ENCODE results near the gene SH2D7.

SH2D7 gene

DNA sequence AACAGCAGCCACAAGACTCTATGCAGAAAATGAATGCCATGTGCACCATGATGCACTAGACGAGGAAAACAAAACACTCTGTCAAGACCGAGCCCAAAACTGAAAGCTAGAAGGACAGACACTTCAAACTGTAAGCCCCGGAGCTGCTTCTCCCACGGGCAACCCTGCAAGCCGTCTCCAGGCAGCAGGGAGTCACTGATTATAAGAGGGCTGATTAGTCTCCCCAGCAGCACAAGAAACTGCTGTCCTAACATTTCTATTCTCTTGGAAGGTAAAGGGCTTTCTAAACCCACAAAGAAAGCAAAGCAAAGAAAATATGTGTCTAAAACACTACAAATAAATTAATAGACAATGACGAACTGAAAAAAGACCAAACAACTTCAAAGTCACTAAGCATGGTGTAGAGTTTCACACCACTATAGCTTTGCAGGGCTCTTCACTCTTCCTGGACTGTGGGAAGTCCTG lies 30.4 kb upstream of the SH2D7 start:
- no peak for DNase-seq (ENCODE audit: low read depth)

GRCh38 chr15:78063217-78063616 lies 29.1 kb upstream of the SH2D7 start:
- no peak for DNase-seq (ENCODE audit: low read depth)

GRCh38 chr15:78063970-78064385 lies 28.4 kb upstream of the SH2D7 start:
- no peak for DNase-seq (ENCODE audit: low read depth)

DNA sequence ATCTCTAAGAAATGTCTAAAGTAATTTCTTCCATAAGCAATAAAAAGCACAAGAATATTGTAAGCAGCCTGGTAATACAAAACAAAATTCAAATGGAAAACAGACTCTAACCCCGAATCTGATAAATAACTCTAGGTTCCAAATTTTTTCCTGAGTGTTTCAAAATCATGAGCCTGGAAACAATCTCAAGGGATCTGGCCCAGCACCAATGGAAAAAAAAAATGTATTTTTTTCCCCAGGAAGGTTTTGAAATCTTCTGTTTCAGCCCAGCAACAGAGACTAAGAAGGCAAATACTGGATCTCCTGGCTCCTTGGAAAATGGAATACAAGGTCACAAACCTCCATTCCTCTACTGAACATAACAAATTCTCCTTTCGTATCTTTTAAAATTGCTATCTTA lies 27.8 kb upstream of the SH2D7 start:
- DNase-seq (ENCODE audit: low read depth): no peak

GRCh38 chr15:78065284-78065872 lies 27.0 kb upstream of the SH2D7 start:
- no peak for DNase-seq (ENCODE audit: low read depth)

DNA sequence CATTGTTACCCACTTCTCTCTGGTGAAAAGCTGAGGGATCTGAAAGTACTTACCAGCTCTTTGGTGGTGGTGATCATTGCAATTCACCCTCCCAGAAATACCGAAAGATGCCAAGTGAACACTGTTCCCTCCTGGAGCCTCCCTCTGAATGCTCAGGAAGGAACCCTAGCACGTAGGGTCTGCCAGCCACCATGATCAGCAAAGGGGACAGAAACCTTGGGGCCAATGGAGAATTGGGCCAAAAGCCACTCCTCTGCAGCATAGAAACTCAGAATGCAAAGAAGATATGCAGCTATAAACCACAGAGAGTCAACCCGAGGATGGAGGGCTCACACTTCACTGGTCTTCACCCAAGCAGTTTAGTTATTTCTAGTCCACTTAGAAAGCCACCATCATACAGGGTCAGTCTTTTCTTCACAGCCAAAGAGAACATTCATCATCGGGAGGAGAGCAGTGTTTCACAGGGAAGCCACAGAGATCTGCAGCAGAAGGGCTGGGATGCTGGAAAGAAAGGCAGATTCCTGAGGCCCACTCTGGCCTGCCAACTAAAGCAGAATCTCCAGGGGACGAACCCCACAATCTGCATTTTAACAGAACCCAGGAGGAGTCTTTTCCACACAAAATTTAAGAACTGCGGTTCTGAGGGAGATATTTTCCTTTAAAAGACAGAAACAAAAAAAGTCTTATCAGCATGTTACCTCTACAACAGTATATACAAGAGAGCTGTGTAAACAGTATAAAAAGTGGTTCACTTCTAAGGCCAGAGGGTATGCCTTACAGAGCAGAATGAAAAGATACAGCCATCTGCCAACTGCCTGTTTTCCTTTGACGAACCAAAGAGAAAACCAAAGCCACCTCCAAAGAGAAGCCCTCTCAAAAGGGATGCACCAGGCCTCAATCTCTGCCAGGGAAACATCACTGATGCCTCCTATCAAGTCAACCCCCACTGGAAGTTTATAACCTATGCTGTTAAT lies 26.1 kb upstream of the SH2D7 start:
- no peak for DNase-seq (ENCODE audit: low read depth)

- DNase-seq (ENCODE audit: low read depth): no peak
Measured at GRCh38 chr15:78067328-78068228, 24.8 kb upstream of the SH2D7 start.

- DNase-seq (ENCODE audit: low read depth): no peak
Measured at GRCh38 chr15:78069052-78069414, 23.3 kb upstream of the SH2D7 start.

DNA sequence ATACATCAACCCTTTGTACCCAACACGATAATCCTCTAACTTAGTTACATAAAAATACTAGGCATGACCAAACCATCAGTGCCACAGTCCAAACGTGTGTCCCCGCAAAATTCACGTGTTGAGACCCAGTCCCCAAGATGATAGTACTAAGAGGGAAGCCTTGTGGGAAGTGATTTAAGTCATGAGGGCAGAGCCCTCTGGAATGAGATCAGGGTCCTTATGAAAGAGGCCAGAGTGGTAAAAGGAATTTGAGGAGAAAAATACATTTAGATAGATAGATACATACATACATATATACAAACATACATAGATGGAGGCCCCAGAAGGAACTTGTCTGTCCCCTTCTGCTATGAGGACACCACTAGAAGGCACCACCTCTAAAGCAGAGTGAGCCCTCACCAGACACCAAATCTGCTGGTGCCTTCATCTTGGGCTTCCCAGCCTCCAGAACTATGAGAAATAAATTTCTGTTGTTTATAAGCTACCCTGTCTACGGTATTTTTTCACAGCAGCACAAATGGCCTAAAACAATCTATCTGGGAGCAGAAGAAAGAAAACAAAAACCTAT lies 22.8 kb upstream of the SH2D7 start:
- DNase-seq (ENCODE audit: low read depth): no peak

DNA sequence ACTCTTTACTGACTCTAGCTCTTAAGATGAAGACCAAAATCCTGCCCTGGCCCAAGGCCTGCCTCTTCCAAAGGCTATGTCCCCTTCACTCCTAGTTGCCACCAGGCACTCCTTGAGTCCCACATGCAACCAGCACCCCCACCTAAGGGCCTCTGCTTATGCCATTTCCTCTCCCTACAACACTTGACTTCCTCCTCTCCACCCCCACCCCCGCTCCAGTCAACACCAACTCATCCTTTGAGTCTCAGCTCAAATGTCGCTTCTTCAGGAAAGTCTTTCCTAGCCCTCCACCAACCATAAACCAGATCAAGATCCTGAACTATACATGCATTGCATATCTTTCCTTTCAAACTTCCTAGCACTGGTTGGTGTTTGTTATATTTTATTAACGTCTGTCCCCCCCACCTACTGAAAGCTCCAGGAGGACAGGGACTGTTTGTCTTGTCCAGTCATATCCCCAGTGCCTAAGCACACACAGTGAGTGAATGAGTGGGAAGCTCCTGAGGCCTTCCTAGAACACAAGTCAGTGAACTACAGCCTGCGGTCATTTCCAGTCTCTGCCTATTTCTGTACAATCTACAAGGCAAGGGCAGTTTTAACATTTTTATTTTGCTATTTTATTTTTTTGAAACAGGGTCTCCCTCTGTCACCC lies 22.2 kb upstream of the SH2D7 start:
- no peak for DNase-seq (ENCODE audit: low read depth)

DNA sequence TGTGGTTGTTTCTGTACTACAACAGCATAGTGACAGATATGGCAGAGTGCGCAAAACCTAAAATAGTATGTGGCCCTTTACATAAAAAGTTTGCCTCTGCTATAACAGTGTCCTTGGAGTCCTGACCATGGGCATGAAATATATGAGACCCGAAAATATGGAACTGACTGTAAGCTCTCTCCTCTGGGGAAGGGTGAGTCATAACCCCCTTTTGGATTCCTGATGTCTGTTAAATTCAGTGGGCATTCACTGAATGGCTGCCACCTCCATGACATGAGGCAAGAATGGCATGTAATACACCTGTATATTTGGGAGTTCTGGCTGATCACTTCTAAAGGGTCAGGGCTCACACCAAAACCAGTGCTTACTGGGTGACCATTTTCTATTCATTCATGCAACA lies 21.0 kb upstream of the SH2D7 start:
- DNase-seq (ENCODE audit: low read depth): no peak

DNA sequence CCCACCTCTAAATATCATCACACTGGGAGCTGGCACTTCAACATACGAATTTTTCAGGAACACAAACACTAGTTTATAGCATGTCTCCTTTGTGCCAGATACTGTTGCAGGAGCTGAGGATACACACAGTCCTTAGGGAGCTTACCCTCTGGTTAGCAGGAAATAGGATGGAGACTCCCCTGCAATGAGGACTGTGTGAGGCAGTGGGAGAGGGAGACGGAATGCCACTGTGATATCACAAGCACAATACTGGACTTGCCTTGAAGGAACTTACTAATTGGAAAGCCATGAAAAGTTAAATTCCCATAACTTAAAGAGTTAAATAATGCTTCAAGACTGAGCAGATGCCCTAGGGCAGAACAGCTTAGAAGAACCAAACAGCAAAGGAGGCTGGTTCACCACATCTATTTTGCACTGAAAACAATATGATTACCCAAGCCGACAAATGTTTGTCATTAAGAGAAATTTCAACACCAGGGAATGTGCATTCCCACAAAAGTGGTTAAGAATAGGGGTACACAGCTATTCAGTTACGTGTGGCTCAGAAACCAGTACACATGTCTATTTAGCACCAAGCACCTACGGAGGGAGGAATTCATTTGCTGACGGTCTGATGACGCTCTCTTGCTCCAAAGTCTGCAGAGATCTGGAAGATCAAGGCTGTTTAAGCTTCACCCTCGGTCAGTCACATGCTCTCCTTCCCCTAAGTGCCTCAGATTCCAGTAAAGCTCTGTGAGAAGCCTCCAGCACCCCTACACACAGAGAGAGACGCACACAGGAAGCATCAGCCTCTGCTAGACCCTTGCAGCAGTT lies 20.1 kb upstream of the SH2D7 start:
- DNase-seq (ENCODE audit: low read depth): no peak

DNA sequence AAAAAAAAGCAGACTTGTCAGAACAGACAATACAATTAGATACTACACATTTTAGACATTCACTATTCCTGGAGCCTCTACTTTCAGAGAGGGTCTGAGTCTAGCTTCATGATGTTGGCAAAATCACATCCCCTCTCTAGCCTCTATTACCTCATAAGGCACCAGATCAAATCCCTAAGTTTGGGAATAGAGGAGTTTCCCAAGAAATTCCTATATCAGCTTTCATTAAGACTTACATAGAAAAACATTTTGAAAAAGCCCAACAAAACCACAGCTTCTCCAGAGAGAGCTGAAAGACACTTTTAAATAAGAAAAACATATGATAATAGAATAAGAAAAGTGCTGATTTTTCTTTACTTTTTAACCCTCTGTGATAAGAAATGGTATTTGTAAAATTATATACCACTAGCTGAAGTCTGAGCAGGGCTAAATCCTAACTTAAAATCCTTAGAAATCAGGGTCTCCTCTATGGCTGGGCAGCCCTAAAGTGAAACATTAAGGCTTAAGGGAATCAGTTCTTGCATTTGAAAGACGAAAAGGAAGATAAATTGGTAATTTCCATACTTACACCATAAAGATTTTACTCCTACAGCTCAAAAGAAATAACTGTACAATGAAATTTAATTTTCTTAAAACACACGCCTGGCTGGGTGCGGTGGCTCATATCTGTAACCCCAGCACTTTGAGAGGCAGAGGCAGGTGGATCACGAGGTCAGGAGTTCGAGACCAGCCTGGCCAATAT lies 19.1 kb upstream of the SH2D7 start:
- no peak for DNase-seq (ENCODE audit: low read depth)

DNA sequence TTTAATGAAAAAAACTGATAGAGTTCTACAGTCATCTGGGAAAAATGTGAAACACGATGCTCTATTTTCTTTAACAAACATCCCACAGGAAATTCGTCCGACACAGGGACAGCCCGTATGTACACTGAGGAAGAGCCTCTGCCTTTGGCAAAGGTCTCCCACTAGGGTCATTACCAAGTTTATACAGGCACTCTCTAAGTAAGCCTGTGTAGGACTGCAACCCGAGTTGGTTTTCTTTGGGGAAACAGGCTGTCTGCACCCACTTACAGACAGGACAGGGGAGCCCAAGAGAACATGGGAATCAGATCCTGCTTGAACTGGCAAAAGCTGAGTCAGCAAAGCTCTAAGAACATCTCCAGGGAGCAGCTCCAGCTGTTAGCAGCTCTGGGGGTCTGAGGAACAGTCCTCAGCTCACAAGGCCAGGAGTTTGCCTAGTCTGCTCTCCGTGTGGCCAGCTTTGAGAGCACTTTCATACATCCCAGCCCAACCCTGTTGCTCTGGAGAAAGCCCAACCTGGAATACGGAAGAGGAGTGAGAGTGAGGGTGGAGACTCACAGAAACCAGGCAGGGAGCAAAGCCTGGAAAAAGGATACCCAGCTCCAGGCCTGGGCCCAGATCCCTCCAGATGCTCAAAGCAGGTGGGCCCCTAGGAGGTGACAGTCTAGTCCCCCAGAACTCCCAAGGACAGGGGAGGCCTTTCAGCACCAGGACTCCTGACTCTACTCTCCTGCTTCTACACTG lies 16.7 kb upstream of the SH2D7 start:
- DNase-seq (ENCODE audit: low read depth): no peak

- no peak for DNase-seq (ENCODE audit: low read depth)
Measured at GRCh38 chr15:78076231-78077052, 15.9 kb upstream of the SH2D7 start.

DNA sequence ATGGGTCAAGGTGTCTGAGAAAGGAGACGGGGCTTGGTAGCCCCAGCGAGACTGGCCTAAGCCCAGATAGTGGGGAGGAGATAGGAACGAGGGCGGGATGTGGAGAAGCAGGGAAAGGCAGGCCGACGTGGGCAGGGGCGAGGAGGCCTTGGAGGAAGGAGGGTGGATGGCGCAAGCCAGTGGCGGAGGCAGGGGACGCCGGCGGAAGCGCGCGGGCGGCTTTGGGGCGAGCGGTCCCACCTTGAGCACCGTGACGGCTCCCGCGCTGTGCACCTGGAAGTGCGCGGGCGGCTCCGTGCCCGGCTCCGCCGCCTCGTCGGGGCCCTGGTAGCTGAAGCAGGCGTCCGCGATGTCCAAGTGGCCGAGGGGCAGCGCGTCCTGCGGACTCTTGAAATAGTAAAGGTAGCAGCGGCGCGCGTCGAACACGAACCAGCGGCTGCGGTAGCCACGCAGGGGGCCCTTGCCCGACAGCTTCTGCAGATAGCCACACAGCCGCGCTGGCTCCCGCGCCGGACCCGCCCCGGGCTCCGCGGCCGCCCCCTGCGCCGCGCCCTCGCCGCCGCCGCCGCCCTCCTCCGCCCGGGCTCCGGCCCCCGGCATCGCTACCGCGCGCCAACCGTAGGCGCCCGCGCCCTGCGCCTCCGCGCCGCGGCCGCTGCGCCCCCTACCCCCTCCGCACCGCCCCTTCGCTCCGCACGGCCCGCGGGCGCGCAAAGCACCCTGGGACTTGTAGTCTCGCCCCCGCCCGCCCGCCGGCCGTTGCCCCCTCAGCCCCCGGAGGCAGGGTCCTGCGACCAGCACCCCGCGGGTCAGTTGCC lies 15.1 kb upstream of the SH2D7 start, which contains the start of gene TBC1D2B:
Gene TBC1D2B (minus strand): TSS at position 659 of the 818 bp plus-strand sequence. CDS start 59 bp downstream, at position 600.
- DNase-seq (ENCODE audit: low read depth): peak; percentile 64

GRCh38 chr15:78077871-78078210 lies 14.5 kb upstream of the SH2D7 start:
- no peak for DNase-seq (ENCODE audit: low read depth)
